Measurements from ENCODE around the gene FAM170B. TPM values are rescaled to one million over a fixed set of nuclear protein-coding genes. Genes with fewer than 3 reads are reported as not detected.

FAM170B gene
- total and polyA plus RNA-seq, 2 donors (not counting 3 experiments of a cell fraction or from before 2014, with no cell fraction given), result not detected

DNA sequence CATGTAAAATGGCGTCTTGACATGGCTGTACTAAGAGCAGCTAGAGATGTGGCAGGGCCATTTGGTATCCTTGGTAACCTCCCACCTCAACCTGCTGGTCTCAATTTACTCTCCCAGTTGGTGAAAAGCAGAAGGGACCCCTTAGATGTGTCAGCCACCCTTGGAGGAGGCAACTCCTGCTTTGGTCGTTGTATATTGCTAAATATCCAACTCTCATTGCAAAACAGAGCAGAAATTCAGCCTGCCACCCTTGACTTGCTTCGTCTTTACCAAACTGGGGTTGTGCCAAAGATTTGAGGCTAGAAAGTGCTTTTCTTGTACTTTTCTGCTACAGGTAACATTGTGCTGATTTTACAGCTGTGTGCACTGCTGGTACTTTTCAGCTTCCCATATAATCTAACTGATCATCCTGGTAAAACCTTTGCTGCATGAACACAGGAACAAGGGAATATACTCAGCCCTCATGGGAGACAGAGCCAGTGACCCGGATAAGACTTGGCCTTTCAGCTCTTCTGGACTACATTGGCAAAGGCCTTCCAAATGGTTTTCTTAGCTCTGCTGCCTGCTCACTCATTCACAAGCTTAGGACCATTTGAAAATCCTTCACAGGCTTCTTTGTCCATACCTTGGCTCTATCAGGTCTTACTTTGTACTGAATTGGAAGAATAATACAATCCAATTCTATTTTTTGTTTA is 16.3 kb downstream of the FAM170B start:
- TF ChIP-seq CTCF (IDR thresholded peaks at IDR 0.05; ENCODE audit: extremely low read depth in 1 of 2, insufficient read depth in 1 of 2, low read depth in 1 of 2, low read length in 2 of 2) (no peak), MYC (IDR thresholded peaks at IDR 0.05; ENCODE audit: low read depth, low read length) (no peak), POLR2AphosphoS5 (IDR thresholded peaks at IDR 0.05; ENCODE audit: insufficient read depth, low read depth, low read length) (no peak), EZH2 (IDR thresholded peaks at IDR 0.05; ENCODE audit: borderline replicate concordance, low read depth, low read length, severe bottlenecking) (no peak), FOS (IDR thresholded peaks at IDR 0.05; ENCODE audit: borderline replicate concordance, insufficient read depth, low read length) (no peak), GATA2 (IDR thresholded peaks at IDR 0.05; ENCODE audit: insufficient read depth, insufficient read length, low read depth, low read length) (no peak), JUN (IDR thresholded peaks at IDR 0.05; ENCODE audit: borderline replicate concordance, insufficient read depth, insufficient read length, low read depth) (no peak), POLR2A (IDR thresholded peaks at IDR 0.05; ENCODE audit: low read depth, low read length) (no peak), MAX (IDR thresholded peaks at IDR 0.05; ENCODE audit: insufficient read depth, insufficient read length) (no peak)
- Histone ChIP-seq H3K27ac (ENCODE audit: insufficient read depth, low read depth, low read length) (no peak overlapping the region), H3K9me3 (replicated peaks; ENCODE audit: control insufficient read depth, insufficient read depth, low read length) (no peaks in the 10 kb centered on the region), H3K4me3 (replicated peaks in 1 of 3; ENCODE audit: insufficient read depth in 1 of 3, low read depth in 1 of 3, low read length in 3 of 3) (no peak overlapping the region), H4K20me1 (replicated peaks; ENCODE audit: control insufficient read depth, extremely low read depth, insufficient read depth, low read length) (no peaks in the 10 kb centered on the region), H3K9me1 (replicated peaks; ENCODE audit: control insufficient read depth, extremely low read depth, insufficient read depth, low read length) (no peaks in the 10 kb centered on the region), H3K4me1 (ENCODE audit: control insufficient read depth, extremely low read depth, insufficient read depth, low read length) (no peaks in the 10 kb centered on the region), H2AFZ (ENCODE audit: low read depth, low read length) (no peak overlapping the region), H3K27me3 (ENCODE audit: control insufficient read depth in 2 of 2, insufficient read depth in 2 of 2, low read length in 2 of 2) (peaks cover 18 to 25% of the 10 kb centered on the region in 2 experiments), H3K9ac (replicated peaks; ENCODE audit: extremely low read depth, insufficient read depth, low read length) (no peak overlapping the region), H3K36me3 (ENCODE audit: control insufficient read depth in 2 of 2, extremely low read depth in 1 of 2, insufficient read depth in 2 of 2, low read length in 2 of 2) (no peaks in the 10 kb centered on the region), H3K4me2 (ENCODE audit: insufficient read depth, low read length) (no peak overlapping the region), H3K79me2 (ENCODE audit: control insufficient read depth, insufficient read depth, low read length) (no peaks in the 10 kb centered on the region)
- no TSS peak for BruUV-seq (replicated peaks)
- CTCF ChIA-PET, result interaction anchor here (1.2 kb wide), 2 partner anchors 44 to 290 kb away, joined by 3 read pairs; no protein-coding TSS in a partner anchor
- intact Hi-C loops (cut with micrococcal nuclease), result no loop called here
- POLR2A ChIA-PET, result no interaction called here
- DNase-seq (ENCODE audit: low read depth, low spot score) (no peak), FAIRE-seq (no peak)
- dilution Hi-C loops (cut with MboI; ENCODE audit: extremely low pct_ligation_motif_present, low sequenced_read_pairs), result no loop called here

All from endothelial cell of umbilical vein (primary cell).